ENCODE results near the gene MOCOS.

DNA sequence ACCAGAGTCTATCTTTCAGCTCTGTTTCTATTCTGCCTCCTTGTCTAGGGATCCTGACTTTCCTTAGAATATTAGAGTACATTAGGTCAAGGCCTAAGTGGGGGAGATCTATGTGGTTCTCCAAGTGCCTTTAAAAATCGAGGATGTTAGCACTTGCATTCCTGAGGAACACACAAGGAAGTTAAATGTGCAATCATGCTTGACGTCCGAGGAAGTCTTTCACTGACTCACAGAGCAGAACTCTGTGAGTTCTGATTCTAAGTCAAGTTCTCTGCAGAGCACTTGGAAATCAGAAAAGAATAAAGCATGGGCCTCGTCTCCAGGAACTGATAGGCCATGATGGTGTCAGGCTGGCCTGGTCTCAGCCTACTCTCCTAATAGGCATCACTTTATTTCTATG lies 127.5 kb downstream of the MOCOS start:
- no peak for TF ChIP-seq GATA2 (IDR thresholded peaks at IDR 0.05; ENCODE audit: low read depth, low read length)
- no peak for TF ChIP-seq GATA3 (IDR thresholded peaks at IDR 0.05; ENCODE audit: low read depth, low read length)

All from SH-SY5Y (cell line).